ES-I3 (cell line): ENCODE data around the gene HECA.
"Not testable (repeated sequence)": the region's sequence is repeated elsewhere in the genome, so short reads cannot be mapped to it uniquely, and the experiment has no call there.

ENCODE experiments used
- H3K36me3 ChIP-seq: 2 replicates; pipeline ENCODE4 v1.6.1; 2013; ENCODE audit warnings: mild to moderate bottlenecking, low read length, control low read depth, moderate library complexity; ENCODE audit not compliant: insufficient read depth
- H3K4me1 ChIP-seq: 2 replicates; pipeline ENCODE4 v1.6.1; 2013; ENCODE audit warnings: mild to moderate bottlenecking, control low read depth, low read length; ENCODE audit not compliant: insufficient read depth
- H3K9ac ChIP-seq: 2 replicates; pipeline ENCODE4 v1.6.1; 2013; ENCODE audit warnings: low read depth, mild to moderate bottlenecking, low read length, moderate library complexity
- H3K9me3 ChIP-seq: 2 replicates; pipeline ENCODE4 v1.6.1; 2013; ENCODE audit warnings: mild to moderate bottlenecking, low read length, moderate library complexity; ENCODE audit not compliant: control insufficient read depth, insufficient read depth

The HECA gene

GRCh38 chr6:139186692-139187091 lies 51.8 kb downstream of the HECA start:
- no peaks in the 10 kb centered on the region for H3K9me3 ChIP-seq

GRCh38 chr6:139187489-139187888 lies 52.6 kb downstream of the HECA start:
- no peak overlapping the region for H3K9ac ChIP-seq
- no peaks in the 10 kb centered on the region for H3K4me1 ChIP-seq
- H3K9me3 ChIP-seq = no peaks in the 10 kb centered on the region
- no peaks in the 10 kb centered on the region for H3K36me3 ChIP-seq

More at GRCh38 chr6:139186692-139187091, 51.8 kb downstream of the HECA start:
- Histone ChIP-seq H3K4me1 (no peaks in the 10 kb centered on the region), H3K9ac (no peak overlapping the region), H3K36me3 (no peaks in the 10 kb centered on the region)

- no peaks in the 10 kb centered on the region for H3K4me1 ChIP-seq
- H3K36me3 ChIP-seq = no peaks in the 10 kb centered on the region
- no peak overlapping the region for H3K9ac ChIP-seq
- H3K9me3 ChIP-seq = no peaks in the 10 kb centered on the region
Measured at GRCh38 chr6:139189665-139190064, 54.8 kb downstream of the HECA start.

- Histone ChIP-seq H3K4me1 (no peaks in the 10 kb centered on the region), H3K36me3 (no peaks in the 10 kb centered on the region), H3K9ac (no peak overlapping the region), H3K9me3 (peaks cover 2% of the 10 kb centered on the region; the same call in 1 of the 2 replicates)
Measured at GRCh38 chr6:139194740-139195139, 59.9 kb downstream of the HECA start.

GRCh38 chr6:139198529-139199288 lies 63.8 kb downstream of the HECA start:
- no peaks in the 10 kb centered on the region for H3K4me1 ChIP-seq

GRCh38 chr6:139201378-139201777 lies 66.5 kb downstream of the HECA start:
- peaks cover 7% of the 10 kb centered on the region for H3K9me3 ChIP-seq
- H3K9ac ChIP-seq = no peak overlapping the region
- no peaks in the 10 kb centered on the region for H3K4me1 ChIP-seq
- H3K36me3 ChIP-seq = no peaks in the 10 kb centered on the region

More at GRCh38 chr6:139198529-139199288, 63.8 kb downstream of the HECA start:
- no peak overlapping the region for H3K9ac ChIP-seq
- peaks cover 9% of the 10 kb centered on the region for H3K9me3 ChIP-seq
- H3K36me3 ChIP-seq = no peaks in the 10 kb centered on the region

GRCh38 chr6:139204978-139205377 lies 70.1 kb downstream of the HECA start:
- H3K9me3 ChIP-seq = peaks cover 10% of the 10 kb centered on the region
- H3K4me1 ChIP-seq = no peaks in the 10 kb centered on the region
- no peak overlapping the region for H3K9ac ChIP-seq
- H3K36me3 ChIP-seq = no peaks in the 10 kb centered on the region

- no peaks in the 10 kb centered on the region for H3K4me1 ChIP-seq
- peaks cover 10% of the 10 kb centered on the region for H3K9me3 ChIP-seq
- H3K36me3 ChIP-seq = no peaks in the 10 kb centered on the region
- H3K9ac ChIP-seq = no peak overlapping the region
Measured at GRCh38 chr6:139205843-139206242, 71.0 kb downstream of the HECA start.

GRCh38 chr6:139210766-139211165 lies 75.9 kb downstream of the HECA start:
- not testable (repeated sequence) for H3K9ac ChIP-seq, H3K36me3 ChIP-seq

GRCh38 chr6:139212460-139212859 lies 77.6 kb downstream of the HECA start:
- H3K4me1 ChIP-seq, H3K9me3 ChIP-seq, H3K36me3 ChIP-seq, H3K9ac ChIP-seq: not testable (repeated sequence)

More at GRCh38 chr6:139210766-139211165, 75.9 kb downstream of the HECA start:
- not testable (repeated sequence) for H3K4me1 ChIP-seq, H3K9me3 ChIP-seq

GRCh38 chr6:139219271-139219729 lies 84.4 kb downstream of the HECA start:
- Histone ChIP-seq H3K9ac (no peak overlapping the region; the same call in 1 of the 2 replicates), H3K36me3 (no peaks in the 10 kb centered on the region)

GRCh38 chr6:139219746-139220145 lies 84.9 kb downstream of the HECA start:
- Histone ChIP-seq H3K9ac (no peak overlapping the region; the same call in 1 of the 2 replicates), H3K4me1 (no peaks in the 10 kb centered on the region), H3K9me3 (no peaks in the 10 kb centered on the region), H3K36me3 (no peaks in the 10 kb centered on the region)

More at GRCh38 chr6:139219271-139219729, 84.4 kb downstream of the HECA start:
- H3K4me1 ChIP-seq = no peaks in the 10 kb centered on the region
- no peaks in the 10 kb centered on the region for H3K9me3 ChIP-seq

GRCh38 chr6:139228387-139228786 lies 93.5 kb downstream of the HECA start:
- not testable (repeated sequence) for H3K9ac ChIP-seq, H3K36me3 ChIP-seq, H3K9me3 ChIP-seq, H3K4me1 ChIP-seq
